RWPE1 (cell line): ENCODE data around the gene USF2.
"Not testable (repeated sequence)": the region's sequence is repeated elsewhere in the genome, so short reads cannot be mapped to it uniquely, and the experiment has no call there.

Experiments used
- CTCF ChIA-PET: fragments of 350-600 bp; sonication (Branson Sonifier 250); formaldehyde crosslinking; extraction: SDS; loops from one replicate; lab custom pipeline; 2021; lab: Yijun Ruan, JAX
- POLR2A ChIA-PET: fragments of 400-600 bp; formaldehyde crosslinking; extraction: SDS; loops from one replicate; lab custom pipeline; 2020; ENCODE audit warnings: antibody characterized with exemption; ENCODE audit not compliant: low non-redundant PET; lab: Yijun Ruan, JAX
- DNase-seq: peaks from one replicate; pipeline ENCODE4 v3.0.0; 2012; ENCODE audit warnings: low spot score
- H3K27ac ChIP-seq: fragments of 450-650 bp; 2 replicates; pipeline ENCODE4 v1.5.1; 2017
- TF ChIP-seq, protein P1 (sequence below): fragments of 450-650 bp; conservative IDR thresholded peaks from 2 replicates; pipeline ENCODE4 v1.5.1; 2017; ENCODE audit warnings: low read depth, mild to moderate bottlenecking

The USF2 gene

GRCh38 chr19:35231956-35232645 is 36.7 kb upstream of the USF2 start:
- H3K27ac ChIP-seq = no peak overlapping the region
- ChIA-PET CTCF (no interaction called here), POLR2A (no interaction called here)
- DNase-seq = no peak
- TF ChIP-seq, protein P1, sequence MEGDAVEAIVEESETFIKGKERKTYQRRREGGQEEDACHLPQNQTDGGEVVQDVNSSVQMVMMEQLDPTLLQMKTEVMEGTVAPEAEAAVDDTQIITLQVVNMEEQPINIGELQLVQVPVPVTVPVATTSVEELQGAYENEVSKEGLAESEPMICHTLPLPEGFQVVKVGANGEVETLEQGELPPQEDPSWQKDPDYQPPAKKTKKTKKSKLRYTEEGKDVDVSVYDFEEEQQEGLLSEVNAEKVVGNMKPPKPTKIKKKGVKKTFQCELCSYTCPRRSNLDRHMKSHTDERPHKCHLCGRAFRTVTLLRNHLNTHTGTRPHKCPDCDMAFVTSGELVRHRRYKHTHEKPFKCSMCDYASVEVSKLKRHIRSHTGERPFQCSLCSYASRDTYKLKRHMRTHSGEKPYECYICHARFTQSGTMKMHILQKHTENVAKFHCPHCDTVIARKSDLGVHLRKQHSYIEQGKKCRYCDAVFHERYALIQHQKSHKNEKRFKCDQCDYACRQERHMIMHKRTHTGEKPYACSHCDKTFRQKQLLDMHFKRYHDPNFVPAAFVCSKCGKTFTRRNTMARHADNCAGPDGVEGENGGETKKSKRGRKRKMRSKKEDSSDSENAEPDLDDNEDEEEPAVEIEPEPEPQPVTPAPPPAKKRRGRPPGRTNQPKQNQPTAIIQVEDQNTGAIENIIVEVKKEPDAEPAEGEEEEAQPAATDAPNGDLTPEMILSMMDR = no peak

GRCh38 chr19:35232912-35233311 is 35.9 kb upstream of the USF2 start:
- TF ChIP-seq, protein P1 = no peak
- H3K27ac ChIP-seq = no peak overlapping the region
- POLR2A ChIA-PET = no interaction called here
- CTCF ChIA-PET = no interaction called here
- DNase-seq = no peak

GRCh38 chr19:35236638-35237400 is 31.9 kb upstream of the USF2 start:
- TF ChIP-seq, protein P1 = no peak
- no peak overlapping the region for H3K27ac ChIP-seq
- no peak for DNase-seq
- ChIA-PET CTCF (no interaction called here), POLR2A (no interaction called here)

DNA sequence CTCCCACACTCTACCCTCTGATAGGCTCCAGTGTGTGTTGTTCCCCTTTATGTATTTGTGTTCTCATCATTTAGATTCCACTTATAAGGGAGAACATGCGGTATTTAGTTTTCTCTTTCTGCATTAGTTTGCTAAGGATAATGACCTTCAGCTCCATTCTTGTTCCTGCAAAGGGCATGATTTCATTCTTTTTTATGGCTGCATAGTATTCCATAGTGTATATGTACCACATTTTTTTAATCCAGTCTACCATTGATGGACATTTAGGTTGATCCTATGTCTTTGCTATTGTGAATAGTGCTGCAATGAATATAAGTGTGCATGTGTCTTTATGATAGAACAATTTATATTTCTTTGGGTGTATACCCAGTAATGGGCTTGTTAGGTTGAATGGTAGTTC is 29.2 kb upstream of the USF2 start:
- H3K27ac ChIP-seq, POLR2A ChIA-PET, DNase-seq: not testable (repeated sequence)
- CTCF ChIA-PET = interaction anchor here (1.0 kb wide), 1 partner anchor 86 kb away, joined by 3 read pairs; no protein-coding TSS in a partner anchor

GRCh38 chr19:35240327-35240726 is 28.4 kb upstream of the USF2 start:
- H3K27ac ChIP-seq = no peak overlapping the region
- TF ChIP-seq, protein P1 = no peak
- ChIA-PET POLR2A (interaction anchor here (0.6 kb wide), 1 partner anchor 809 kb away, joined by 10 read pairs; no protein-coding TSS in a partner anchor), CTCF (interaction anchor here (1.0 kb wide), 1 partner anchor 87 kb away, joined by 3 read pairs; no protein-coding TSS in a partner anchor)
- DNase-seq = no peak

- TF ChIP-seq, protein P1 = no peak
- no peak overlapping the region for H3K27ac ChIP-seq
- ChIA-PET CTCF (no interaction called here), POLR2A (interaction anchor here (0.6 kb wide), 1 partner anchor 81 kb away, joined by 3 read pairs; no protein-coding TSS in a partner anchor)
- DNase-seq = no peak
These were observed 27.3 kb upstream of the USF2 start for GRCh38 chr19:35241417-35241816.
